ENCODE data around the gene SUCLG1.

DNA sequence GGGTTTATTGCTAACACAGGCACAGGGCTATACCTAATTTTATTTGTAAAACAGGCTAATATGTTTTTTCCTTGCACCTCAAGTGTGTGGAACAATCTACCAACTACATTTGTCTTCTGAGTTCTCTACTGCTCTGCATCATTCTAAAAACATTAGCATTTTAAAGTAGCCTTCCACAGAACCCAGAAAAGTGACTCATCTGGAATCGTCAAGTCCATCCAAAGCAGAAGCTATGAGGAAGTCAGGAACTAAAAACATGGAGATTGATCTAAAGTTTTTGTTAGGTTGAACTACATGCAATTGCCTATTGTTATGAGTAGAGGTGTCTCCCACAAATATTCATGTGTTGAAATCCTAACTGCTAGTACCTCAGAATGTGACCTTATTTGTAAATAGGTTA is 70.9 kb downstream of the SUCLG1 start:
- TF ChIP-seq YY1 (IDR thresholded peaks at IDR 0.05; ENCODE audit: insufficient read depth, insufficient read length) (no peak), ZNF274 (IDR thresholded peaks at IDR 0.05; ENCODE audit: low read depth, low read length) (no peak), SUZ12 (IDR thresholded peaks at IDR 0.05; ENCODE audit: extremely low read depth, insufficient read depth, insufficient read length) (no peak)

All from NT2/D1 (cell line).